Measurements from ENCODE around the gene CDK14.

The CDK14 gene

GRCh38 chr7:90574146-90574819 is 21.8 kb upstream of the CDK14 start:
- TF ChIP-seq TAF1 (IDR thresholded peaks at IDR 0.05; ENCODE audit: borderline replicate concordance, insufficient read depth, low read length) (no peak), SIN3A (IDR thresholded peaks at IDR 0.05; ENCODE audit: borderline replicate concordance, insufficient read depth, low read length) (no peak), POLR2AphosphoS5 (IDR thresholded peaks at IDR 0.05; ENCODE audit: low read depth, low read length) (no peak), FOXP2 (optimal IDR thresholded peaks at IDR 0.05; ENCODE audit: borderline replicate concordance, extremely low read depth, extremely low read length, insufficient read depth) (no peak)
- TF ChIP-seq, protein P1, sequence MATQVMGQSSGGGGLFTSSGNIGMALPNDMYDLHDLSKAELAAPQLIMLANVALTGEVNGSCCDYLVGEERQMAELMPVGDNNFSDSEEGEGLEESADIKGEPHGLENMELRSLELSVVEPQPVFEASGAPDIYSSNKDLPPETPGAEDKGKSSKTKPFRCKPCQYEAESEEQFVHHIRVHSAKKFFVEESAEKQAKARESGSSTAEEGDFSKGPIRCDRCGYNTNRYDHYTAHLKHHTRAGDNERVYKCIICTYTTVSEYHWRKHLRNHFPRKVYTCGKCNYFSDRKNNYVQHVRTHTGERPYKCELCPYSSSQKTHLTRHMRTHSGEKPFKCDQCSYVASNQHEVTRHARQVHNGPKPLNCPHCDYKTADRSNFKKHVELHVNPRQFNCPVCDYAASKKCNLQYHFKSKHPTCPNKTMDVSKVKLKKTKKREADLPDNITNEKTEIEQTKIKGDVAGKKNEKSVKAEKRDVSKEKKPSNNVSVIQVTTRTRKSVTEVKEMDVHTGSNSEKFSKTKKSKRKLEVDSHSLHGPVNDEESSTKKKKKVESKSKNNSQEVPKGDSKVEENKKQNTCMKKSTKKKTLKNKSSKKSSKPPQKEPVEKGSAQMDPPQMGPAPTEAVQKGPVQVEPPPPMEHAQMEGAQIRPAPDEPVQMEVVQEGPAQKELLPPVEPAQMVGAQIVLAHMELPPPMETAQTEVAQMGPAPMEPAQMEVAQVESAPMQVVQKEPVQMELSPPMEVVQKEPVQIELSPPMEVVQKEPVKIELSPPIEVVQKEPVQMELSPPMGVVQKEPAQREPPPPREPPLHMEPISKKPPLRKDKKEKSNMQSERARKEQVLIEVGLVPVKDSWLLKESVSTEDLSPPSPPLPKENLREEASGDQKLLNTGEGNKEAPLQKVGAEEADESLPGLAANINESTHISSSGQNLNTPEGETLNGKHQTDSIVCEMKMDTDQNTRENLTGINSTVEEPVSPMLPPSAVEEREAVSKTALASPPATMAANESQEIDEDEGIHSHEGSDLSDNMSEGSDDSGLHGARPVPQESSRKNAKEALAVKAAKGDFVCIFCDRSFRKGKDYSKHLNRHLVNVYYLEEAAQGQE (IDR thresholded peaks at IDR 0.05; ENCODE audit: insufficient read depth in 1 of 2, low read depth in 2 of 2, low read length in 2 of 2), result no peak

GRCh38 chr7:90574820-90575187 is 21.3 kb upstream of the CDK14 start:
- TF ChIP-seq FOXP2 (optimal IDR thresholded peaks at IDR 0.05; ENCODE audit: borderline replicate concordance, extremely low read depth, extremely low read length, insufficient read depth) (no peak), TAF1 (IDR thresholded peaks at IDR 0.05; ENCODE audit: borderline replicate concordance, insufficient read depth, low read length) (no peak), SIN3A (IDR thresholded peaks at IDR 0.05; ENCODE audit: borderline replicate concordance, insufficient read depth, low read length) (no peak), POLR2AphosphoS5 (IDR thresholded peaks at IDR 0.05; ENCODE audit: low read depth, low read length) (no peak)
- TF ChIP-seq, protein P1 (IDR thresholded peaks at IDR 0.05; ENCODE audit: insufficient read depth in 1 of 2, low read depth in 2 of 2, low read length in 2 of 2), result no peak

GRCh38 chr7:90579181-90579688 is 16.9 kb upstream of the CDK14 start:
- TF ChIP-seq SIN3A (IDR thresholded peaks at IDR 0.05; ENCODE audit: borderline replicate concordance, insufficient read depth, low read length) (no peak), TAF1 (IDR thresholded peaks at IDR 0.05; ENCODE audit: borderline replicate concordance, insufficient read depth, low read length) (no peak), FOXP2 (optimal IDR thresholded peaks at IDR 0.05; ENCODE audit: borderline replicate concordance, extremely low read depth, extremely low read length, insufficient read depth) (no peak), POLR2AphosphoS5 (IDR thresholded peaks at IDR 0.05; ENCODE audit: low read depth, low read length) (no peak)
- TF ChIP-seq, protein P1 (IDR thresholded peaks at IDR 0.05; ENCODE audit: insufficient read depth in 1 of 2, low read depth in 2 of 2, low read length in 2 of 2), result no peak

DNA sequence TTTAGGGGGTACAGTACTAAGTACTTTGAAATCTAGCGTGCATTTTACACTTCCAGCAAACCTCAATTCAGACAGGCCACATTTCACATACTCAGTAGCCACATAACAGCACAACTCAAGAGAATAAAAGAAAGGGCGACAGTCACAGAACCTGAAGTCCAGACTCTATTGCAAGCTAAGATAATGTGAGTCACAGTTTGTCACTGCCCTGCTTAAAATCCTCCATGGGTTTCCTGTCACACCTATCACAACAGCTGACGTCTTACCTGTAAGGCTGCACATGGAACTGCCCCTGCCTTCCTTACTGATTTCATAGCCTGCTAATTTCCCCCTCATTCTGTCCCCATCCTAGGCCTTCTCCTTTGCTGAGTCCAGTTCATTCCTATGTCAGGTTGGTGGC is 16.1 kb upstream of the CDK14 start:
- TF ChIP-seq POLR2AphosphoS5 (IDR thresholded peaks at IDR 0.05; ENCODE audit: low read depth, low read length), result no peak
- no peak for TF ChIP-seq FOXP2 (optimal IDR thresholded peaks at IDR 0.05; ENCODE audit: borderline replicate concordance, extremely low read depth, extremely low read length, insufficient read depth)
- no peak for TF ChIP-seq SIN3A (IDR thresholded peaks at IDR 0.05; ENCODE audit: borderline replicate concordance, insufficient read depth, low read length)
- no peak for TF ChIP-seq TAF1 (IDR thresholded peaks at IDR 0.05; ENCODE audit: borderline replicate concordance, insufficient read depth, low read length)
- TF ChIP-seq, protein P1 (IDR thresholded peaks at IDR 0.05; ENCODE audit: insufficient read depth in 1 of 2, low read depth in 2 of 2, low read length in 2 of 2), result no peak

Measured in PFSK-1 (cell line).